Amygdala (tissue), 56 donors: ENCODE measurements around the gene PHC2.
A peak's percentile ranks its signal among the peaks of the same experiment; 100 is the strongest.
"Not testable (repeated sequence)": the region's sequence is repeated elsewhere in the genome, so short reads cannot be mapped to it uniquely, and the experiment has no call there.

Experiments used
- DNase-seq, 56 donors: peaks; one replicate each; lab custom pipeline; 2025; lab: John Stamatoyannopoulos, UW

Gene PHC2

DNA sequence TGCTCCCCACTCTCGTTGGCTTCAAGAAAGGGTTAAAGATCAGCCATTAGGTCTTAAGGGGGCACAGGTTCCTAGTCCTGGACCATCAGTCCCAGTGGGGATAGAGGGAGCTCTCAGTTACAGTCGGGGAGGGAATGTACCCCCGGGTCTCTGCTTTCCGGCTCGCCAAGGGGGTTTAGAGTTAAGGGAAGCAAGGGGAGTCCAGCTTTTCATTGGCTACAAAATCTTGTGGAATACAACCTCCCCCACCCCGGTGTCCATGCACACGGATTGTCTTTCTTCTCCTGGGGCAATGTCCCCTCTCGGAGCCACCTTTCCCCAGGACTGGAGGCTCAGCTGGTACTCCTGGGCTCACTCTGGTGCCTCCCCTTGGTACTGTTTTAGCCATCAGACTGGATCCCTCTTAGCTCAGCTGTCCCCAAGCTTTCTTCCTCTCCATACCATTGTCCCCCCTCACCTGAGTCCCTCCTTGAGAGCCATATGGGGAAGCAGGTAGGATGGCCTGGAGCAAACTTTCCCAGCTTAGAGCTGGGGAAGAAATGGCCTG lies 110.2 kb downstream of the PHC2 start, which contains the start of gene A3GALT2:
A3GALT2 (minus strand) TSS at position 480 of the 547 bp plus-strand sequence; CDS start at position 480, 0 bp downstream.
- DNase-seq: no peak

DNA sequence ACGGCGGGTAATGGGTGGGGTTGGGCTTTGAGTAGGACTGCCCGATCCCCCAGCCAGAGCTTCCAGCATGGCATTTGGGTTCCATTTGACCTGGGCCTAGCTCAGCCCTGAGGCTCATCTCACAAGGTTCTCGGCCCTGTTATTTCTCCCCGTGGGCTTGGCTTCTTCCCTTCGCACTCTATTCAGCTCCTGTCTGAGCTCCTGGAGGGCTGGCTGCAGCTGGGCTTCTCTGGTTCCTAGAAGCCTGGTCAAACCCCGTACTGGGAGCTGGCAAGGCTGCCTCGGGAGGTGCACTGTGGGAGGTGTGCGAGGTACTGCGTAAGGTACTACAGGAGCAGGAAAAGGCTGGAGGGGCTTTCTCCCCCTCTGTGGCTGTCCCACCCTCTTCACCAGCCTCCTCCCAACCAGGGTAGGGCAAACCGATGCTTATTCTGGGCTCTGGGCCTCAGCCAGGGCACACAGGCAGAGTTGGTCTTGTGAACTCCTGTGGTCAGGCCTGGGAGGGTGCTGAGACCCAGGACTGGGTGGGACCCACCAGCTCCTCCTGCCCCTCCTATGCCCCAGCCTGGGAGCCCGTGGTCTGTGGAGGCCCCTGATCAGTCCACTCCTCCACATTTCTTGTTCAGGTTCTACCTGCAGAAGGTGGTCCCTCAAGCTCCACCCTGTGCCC lies 110.8 kb downstream of the PHC2 start:
- no peak for DNase-seq

DNA sequence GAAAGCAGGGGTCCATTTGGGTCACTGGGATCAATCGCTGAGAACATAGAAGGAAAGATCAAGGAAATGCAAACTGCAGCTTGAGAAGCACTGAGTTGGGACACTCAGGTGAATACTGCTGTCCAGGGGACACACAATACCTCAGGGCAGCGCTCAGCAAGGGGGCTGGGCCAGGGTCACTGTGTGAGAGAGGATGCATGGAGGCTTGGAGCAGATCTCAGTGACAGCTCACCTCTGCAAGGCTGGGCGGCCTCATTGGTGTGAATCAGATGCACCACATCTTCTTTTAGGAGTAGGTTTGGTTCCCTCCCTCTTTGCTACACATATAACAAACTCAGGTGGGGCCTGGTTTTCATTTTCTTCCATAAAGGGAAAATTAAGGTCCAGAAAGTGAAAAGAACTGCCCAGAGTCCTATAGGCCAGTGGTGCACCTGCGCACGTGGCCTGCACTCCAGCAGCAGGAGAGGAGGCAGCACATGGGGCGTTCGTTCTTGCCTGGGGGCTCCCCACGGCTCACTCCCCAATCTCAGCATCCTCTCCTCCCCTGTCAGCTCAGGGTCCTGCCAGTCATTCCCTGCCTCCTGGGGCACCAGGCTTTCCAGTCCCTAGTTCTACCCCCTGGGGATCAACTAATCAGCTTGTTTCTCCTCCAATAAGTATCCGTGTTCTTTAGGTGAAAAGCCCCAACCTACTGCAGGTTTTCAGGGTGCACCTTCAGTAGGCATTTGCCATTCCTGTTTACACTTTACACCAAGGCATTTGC lies 111.5 kb downstream of the PHC2 start:
- no peak for DNase-seq

DNA sequence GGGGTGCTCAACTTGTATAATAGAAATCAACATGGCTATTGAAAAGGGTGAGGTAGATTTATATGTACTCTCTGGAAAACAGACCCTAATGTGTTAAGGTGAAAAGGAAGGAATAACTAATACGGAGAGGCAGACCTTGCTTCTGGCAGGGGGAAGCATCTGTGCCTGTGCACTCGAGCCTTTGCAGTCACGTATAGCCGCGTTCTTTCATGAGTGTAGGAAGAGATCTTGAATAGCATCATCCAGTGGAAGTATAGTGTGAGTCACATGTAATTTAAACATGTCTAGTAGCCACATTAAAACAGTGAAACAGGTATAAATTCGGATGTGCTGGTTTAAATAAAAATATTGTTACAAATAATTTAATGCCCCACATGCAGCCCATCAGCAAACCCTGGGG lies 112.9 kb downstream of the PHC2 start:
- DNase-seq: no peak

DNA sequence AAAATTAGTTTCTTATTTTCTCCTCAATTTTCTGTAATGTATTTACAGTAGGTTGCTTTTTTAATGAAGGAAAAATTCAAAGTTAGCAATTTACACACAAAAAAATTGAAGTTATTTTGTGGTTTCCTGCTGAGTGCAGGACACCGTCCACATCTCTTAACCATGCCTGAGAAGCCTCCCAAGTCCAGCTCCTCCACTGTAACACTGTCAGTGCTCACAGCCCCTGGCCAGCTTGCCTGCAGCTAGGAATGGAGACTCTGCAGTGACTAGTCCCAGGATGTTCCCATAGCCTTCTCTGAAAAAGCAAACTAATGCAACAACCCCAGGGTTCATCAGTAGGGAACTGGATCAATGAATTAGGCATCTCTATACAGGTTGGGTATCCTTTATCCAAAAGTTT lies 113.5 kb downstream of the PHC2 start:
- DNase-seq: no peak

DNA sequence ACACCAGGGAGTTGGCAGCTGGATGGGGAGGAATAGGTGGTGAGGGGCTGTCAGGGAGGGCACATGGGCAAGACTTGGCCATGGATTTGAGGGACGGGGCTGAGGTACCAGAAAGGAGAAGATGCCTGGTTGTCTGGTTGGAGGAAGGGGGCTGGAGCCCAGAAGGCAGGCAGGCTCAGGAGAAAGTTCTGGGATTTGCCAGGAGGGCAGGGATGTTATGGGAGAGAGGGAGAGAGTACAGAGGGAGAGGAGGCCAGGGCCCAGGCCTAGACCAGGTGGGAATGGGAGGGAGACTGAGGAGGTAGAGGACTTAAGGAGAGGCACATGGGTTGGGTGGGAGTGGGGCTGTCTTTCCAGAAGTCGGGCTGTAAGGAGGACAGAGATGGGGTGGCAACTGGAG lies 114.3 kb downstream of the PHC2 start:
- no peak for DNase-seq

DNA sequence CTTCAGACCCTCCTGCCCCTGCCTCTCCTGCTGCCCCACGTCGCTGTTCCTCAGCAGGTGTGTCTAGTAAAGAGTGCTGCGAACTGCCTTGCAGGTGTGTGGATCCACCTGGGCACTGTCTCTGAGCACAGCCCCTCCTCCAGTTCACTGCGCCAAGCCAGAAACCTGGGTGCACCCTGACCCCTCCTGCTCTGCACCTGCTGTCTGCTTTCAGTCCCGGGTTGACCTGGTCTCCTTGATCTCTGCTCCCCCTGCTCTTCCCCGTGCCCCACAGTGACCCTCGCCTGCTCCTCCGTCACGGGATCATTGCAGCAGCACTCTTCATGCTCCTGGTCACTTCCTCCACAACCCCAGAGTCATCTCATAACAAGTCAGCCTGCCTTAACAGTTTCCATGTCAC lies 116.5 kb downstream of the PHC2 start:
- no peak for DNase-seq

DNA sequence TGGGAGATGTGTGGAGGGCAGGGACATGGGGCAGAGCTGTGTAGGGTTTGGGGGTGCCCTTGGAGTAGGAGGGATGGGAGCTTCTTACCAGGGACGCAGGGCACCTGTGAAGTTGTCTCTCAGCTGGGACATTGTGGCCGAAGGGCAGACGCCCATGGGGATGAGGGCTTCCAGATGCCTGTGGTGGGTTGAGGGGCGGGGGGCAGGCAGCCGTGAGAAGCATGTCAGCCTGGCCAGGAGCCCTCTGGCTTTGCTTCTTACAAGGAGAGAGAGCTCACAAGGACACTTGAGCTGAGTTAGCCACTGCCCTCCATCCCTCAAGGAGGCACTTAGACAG lies 118.5 kb downstream of the PHC2 start:
- no peak for DNase-seq

DNA sequence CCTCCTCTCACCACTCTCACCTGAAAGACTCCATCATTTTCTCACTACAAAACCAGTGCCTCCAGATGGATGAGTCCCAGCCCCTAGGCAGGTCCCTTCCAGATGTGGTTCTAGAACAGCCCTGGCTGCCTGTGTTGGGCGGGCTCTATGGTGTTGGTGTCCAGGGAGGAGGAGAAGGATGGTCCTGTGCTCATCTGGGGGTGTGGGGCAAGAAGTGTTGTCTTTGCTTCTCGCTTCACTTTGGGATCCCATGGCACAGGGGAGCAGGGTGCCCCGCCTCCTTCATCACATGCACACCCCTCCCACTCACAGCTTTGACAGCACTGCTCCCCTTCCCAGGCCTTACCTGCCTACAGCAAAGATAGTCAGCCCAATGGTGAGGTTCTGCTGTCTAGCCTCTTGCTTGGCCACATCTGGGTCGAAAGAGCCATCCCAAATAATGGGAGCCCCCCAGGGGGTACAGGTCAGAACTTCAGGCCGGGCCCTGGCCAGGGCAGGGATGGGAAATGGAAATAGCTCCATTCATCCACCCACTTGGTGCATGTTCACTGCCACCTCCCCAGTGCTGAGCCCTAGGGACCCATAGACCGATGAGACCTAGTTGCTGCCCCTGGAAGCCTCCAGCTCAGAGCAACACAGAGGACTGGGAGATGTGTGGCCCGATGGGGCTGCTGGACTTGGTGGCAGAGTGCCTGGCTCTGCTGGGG lies 119.0 kb downstream of the PHC2 start:
- DNase-seq: no peak

DNA sequence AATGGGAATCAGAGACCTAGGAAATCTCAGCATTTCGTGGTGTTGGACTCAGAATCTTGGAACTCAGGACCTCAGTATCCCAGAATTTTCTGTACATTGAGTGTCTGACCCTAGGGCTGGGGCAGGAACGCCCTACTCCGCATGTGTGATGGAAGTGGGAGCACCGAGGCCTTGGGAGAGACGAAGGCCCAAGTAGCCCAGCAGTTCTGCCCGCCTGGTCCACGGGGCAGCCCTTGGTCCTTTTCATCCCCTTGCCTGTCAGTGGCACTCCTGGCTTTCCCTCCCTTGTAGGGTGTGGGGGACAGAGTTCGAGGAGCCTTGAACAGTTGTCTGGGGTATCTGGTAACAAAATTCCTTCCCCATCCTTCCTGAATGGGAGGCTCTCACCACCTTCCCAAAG lies 120.2 kb downstream of the PHC2 start:
- DNase-seq: no peak

DNA sequence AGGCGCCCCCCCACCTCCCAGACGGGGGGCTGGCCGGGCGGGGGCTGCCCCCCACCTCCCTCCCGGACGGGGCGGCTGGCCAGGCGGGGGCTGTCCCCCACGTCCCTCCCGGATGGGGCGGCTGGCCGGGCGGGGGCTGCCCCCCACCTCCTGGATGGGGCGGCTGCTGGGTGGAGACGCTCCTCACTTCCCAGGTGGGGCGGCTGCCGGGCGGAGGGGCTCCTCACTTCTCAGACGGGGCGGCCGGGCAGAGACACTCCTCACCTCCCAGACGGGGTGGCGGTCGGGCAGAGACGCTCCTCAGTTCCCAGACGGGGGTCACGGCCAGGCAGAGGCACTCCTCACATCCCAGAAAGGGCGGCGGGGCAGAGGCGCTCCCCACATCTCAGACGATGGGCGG lies 121.5 kb downstream of the PHC2 start:
- not testable (repeated sequence) for DNase-seq

DNA sequence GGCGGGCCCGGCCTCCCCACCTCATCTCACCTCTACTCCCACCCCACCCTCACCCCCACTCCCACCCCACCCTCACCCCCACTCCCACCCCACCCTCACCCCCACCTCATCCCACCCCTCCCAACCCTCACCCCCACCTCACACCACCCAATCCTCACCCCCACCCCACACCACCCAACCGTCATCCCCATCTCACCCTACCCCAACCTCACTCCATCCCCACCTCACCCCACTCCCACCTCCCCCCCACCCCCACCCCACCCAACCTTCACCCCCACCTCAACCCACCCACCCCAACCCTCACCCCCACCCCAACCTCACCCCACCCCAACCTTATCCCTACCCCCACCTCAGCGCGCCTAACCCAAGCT lies 123.4 kb downstream of the PHC2 start:
- no peak for DNase-seq

DNA sequence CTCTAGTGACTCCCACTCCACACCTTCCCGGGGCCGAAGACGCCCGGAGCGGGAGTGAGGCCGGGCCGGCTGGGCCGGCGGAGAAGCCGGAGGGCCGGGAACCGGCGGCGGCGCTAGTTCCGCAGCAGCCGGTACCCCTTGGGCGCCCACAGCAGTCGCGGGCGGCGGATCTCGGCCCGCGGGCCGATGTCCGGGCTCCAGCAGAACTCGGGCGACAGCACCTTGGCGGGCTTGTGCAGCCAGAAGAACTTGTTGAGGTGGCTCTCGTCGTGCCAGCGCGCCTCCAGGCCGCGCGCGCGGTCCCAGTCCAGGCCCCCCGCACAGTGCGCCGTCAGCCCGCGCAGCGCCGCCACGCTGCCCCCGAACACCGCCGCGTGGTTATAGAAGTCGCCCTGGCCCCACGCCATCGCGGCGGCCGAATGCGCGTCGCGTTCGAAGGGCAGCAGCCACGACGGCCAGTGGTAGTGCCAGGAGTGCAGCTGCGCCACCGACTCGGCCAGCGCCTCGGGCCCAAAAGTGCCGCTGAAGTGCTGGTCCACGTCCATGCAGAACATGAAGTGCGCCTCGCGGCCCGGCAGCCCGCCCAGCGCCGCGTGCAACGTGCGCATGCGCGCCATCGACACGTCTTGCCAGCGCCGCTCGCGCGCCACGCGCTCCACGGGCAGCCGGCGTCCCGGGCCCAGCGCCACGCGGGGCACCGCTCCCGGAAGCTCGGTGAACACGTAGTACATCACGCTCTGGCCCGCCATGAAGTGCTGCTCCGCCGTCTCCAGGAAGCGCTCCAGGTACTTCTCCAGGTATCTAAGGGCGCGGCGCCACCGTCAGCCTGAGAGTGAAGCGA lies 124.0 kb downstream of the PHC2 start:
- DNase-seq: peak in 2 of 56 donors; percentile 17 to 18

DNA sequence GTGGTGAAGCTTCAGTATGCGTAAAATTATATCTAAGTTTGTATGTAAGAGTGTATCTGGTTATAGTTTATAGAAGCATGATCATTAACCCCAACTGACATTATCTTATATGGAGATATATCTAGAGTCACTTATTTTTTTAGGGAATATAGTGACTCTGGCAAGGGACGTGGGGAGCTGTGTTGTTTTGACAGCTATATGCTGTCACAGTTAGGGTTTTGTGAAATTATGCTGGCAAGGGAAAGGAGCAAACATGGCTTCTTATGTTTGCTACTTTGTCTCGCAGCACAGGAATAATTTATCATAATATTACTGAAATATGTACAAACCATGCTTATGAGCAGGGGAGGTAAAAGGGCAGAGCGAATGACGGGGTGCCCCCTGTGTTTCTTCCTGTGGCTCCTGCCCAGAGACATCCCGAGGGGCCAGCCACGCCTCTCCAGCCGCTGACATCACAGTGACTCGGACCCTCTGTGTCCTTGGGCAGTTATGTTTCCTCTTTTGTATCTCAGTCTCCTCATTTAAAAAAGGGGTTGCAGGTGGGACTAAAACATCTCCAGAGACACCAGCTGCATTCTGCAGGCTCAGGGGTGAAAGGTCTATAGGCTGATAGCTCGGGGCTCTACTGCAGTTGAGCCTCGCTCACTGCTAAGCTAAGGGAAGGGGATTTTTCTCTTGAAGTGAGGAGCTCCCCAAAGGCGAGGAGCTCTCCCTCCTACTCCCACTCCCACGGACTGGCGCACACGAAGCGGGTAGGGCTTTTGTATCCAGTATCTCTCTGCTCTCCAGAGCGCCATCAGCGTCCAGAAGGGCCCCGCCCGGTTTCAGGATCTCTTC lies 124.9 kb downstream of the PHC2 start:
- DNase-seq: no peak

DNA sequence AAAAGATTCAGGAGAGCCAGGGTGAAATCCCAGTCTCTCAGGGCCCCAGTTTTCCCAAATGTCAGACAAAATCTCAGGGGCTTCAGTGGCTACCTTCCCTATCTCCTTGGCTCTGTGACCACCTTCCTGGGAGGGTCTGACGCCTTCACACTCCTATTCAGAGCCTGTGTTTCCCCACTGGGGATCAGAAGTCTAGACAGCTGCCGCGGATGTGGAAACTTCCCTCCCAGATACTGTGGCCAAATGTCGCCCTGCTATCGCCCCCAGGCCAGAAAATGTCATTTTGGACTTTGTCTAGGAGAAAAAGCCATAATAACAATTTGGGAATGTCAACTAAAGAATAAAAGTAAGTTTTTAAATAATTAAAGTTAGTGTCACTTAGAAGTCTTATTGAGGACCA lies 125.9 kb downstream of the PHC2 start:
- no peak for DNase-seq

DNA sequence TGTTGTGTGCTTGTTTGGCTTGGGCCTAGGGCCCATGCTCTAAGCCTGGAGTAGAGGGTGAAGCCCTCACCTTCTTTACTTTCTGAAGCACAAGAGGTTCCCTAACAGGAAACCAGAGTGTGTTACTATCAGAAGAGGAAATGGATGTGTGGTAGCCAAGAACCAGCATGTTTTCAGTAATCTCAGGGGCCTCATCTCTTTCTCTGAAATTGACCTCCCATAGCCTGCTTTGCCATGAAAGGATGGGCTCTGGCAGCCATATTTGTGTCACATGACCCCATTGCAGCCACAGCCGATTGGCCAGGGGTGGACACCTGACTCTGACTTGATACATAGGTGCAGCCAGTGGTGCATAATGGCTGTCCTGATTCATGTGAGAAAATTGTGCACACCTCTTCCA lies 128.6 kb downstream of the PHC2 start:
- no peak for DNase-seq

DNA sequence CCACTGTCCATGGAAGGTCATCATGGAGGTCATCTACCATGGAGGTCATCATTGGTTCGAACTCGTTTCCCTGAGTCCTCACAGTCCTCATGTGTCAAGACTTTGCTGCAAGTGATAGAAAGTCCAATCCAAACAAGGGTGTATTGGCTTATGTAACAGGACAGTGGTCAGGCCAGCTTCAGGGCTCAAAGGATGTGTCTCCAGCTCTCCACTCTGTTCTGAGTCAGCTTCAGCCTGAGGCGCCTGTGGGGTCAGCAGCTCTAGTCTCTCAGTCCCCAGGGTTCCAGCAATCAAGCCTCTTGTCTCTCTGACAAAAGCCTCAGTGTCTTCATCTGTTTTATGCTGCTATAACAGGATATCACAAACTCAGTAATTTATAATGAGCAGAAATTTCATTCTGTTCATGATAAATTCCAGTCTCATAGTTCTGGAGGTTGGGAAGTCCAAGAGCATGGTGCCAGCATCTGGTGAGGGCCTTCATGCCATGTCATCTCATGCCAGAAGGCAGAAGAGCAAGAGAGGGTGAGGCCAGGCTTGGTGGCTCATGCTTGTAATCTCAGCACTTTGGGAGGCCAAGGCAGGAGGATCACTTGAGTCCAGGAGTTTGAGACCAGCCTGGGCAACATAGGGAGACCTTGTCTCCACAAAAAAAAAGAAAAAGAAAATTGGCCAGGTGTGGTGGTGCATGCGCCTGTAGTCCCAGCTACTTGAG lies 129.5 kb downstream of the PHC2 start:
- no peak for DNase-seq

DNA sequence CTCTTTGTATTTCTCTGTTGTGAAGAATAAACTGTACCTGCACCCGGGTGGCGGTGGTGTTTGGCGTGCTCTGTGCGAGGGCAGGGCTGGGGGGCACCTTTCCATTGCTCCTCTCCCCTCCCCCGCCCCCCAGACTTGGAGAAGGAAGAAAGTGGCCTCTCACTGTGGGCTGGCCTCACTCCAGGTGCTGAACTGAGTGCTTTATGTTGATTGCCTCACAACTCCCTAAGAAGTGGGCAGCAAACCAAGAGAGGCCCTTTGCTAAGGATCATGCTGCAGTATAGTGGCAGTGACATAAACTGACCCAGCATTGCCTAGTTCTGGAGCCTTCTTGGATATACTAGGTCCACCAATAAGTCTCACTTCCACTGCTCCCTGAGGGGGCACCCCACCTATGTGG lies 130.2 kb downstream of the PHC2 start:
- peak in 4 of 56 donors; percentile 11 to 46 (median 18) for DNase-seq
